IMR-90 (cell line): ENCODE results near the gene CCNB1. TPM values are rescaled to one million over a fixed set of nuclear protein-coding genes. Genes with fewer than 3 reads are reported as not detected.
"Not testable (repeated sequence)": the region's sequence is repeated elsewhere in the genome, so short reads cannot be mapped to it uniquely, and the experiment has no call there.

Source experiments
- ATAC-seq: fragments of 200-7000 bp; cut with Tn5 transposase; 2 replicates; pipeline ENCODE4 v1.9.1; 2020; ENCODE audit warnings: low read depth, mild to moderate bottlenecking, moderate library complexity
- BruUV-seq: library from RNA; stranded (reverse); fragments of 400-500 nt; replicated peaks from 2 replicates; lab custom pipeline; 2021; lab: Mats Ljungman, UMichigan
- CTCF ChIA-PET: fragments of 300-600 bp; formaldehyde crosslinking; extraction: SDS; loops from one replicate; lab custom pipeline; 2021; ENCODE audit warnings: antibody characterized with exemption; lab: Yijun Ruan, JAX
- POLR2A ChIA-PET: fragments of 300-600 bp; sonication (Branson Sonifier 250); formaldehyde crosslinking; loops from one replicate; lab custom pipeline; 2022; ENCODE audit warnings: antibody characterized with exemption; ENCODE audit not compliant: unreplicated experiment; lab: Charles Lee
- DNase-seq: peaks from one replicate; pipeline ENCODE4 v3.0.0; 2013
- H2AFZ ChIP-seq: replicated peaks from 2 replicates; pipeline ENCODE3; 2013; ENCODE audit warnings: low read length, mild to moderate bottlenecking; ENCODE audit not compliant: poor library complexity
- H2AK5ac ChIP-seq: 2 replicates; pipeline ENCODE4 v1.6.1; 2013; ENCODE audit warnings: low read depth, low read length, inconsistent platforms
- H2AK9ac ChIP-seq: replicated peaks from 2 replicates; pipeline ENCODE3; 2013; ENCODE audit warnings: mild to moderate bottlenecking, low read depth, low read length, moderate library complexity; ENCODE audit not compliant: poor library complexity
- H2BK120ac ChIP-seq: 2 replicates; pipeline ENCODE4 v1.6.1; 2013; ENCODE audit warnings: low read depth, low read length, inconsistent platforms
- H2BK15ac ChIP-seq: 3 replicates; pipeline ENCODE4 v1.6.1; 2013; ENCODE audit warnings: low read depth, low read length, inconsistent platforms
- H2BK20ac ChIP-seq: 2 replicates; pipeline ENCODE4 v1.6.1; 2013; ENCODE audit warnings: low read depth, mild to moderate bottlenecking, inconsistent platforms, low read length, moderate library complexity
- H2BK5ac ChIP-seq: 2 replicates; pipeline ENCODE4 v1.6.1; 2013; ENCODE audit warnings: mild to moderate bottlenecking, low read depth, low read length, inconsistent platforms; ENCODE audit not compliant: poor library complexity, severe bottlenecking
- H3K14ac ChIP-seq: replicated peaks from 2 replicates; pipeline ENCODE4 v1.6.1; 2013; ENCODE audit warnings: low read depth, low read length, inconsistent platforms
- H3K18ac ChIP-seq: 2 replicates; pipeline ENCODE4 v1.6.1; 2013; ENCODE audit warnings: low read depth, low read length, control low read depth
- H3K23ac ChIP-seq: 2 replicates; pipeline ENCODE4 v1.6.1; 2013; ENCODE audit warnings: low read depth, low read length, inconsistent platforms
- H3K27ac ChIP-seq: 2 replicates; pipeline ENCODE4 v1.5.1; 2013; ENCODE audit warnings: mild to moderate bottlenecking, control low read depth, low read length; ENCODE audit not compliant: insufficient read depth
- H3K27me3 ChIP-seq: 2 replicates; pipeline ENCODE4 v1.6.1; 2013; ENCODE audit warnings: low read length; ENCODE audit not compliant: control insufficient read depth, insufficient read depth
- H3K36me3 ChIP-seq: 2 replicates; pipeline ENCODE4 v1.6.1; 2013; ENCODE audit warnings: low read length, mixed read lengths; ENCODE audit not compliant: control insufficient read depth, insufficient read depth
- H3K4ac ChIP-seq: 2 replicates; pipeline ENCODE4 v1.6.1; 2013; ENCODE audit warnings: low read depth, low read length, inconsistent platforms
- H3K4me1 ChIP-seq: 2 replicates; pipeline ENCODE4 v1.6.1; 2013; ENCODE audit warnings: low read length, mixed read lengths; ENCODE audit not compliant: control insufficient read depth, insufficient read depth
- H3K4me2 ChIP-seq: 2 replicates; pipeline ENCODE4 v1.6.1; 2013; ENCODE audit warnings: low read depth, mild to moderate bottlenecking, control low read depth, low read length, moderate library complexity
- H3K4me3 ChIP-seq: 2 replicates; pipeline ENCODE4 v1.5.1; 2013; ENCODE audit warnings: low read depth, mild to moderate bottlenecking, control low read depth, low read length, moderate library complexity; ENCODE audit not compliant: insufficient read depth
- H3K56ac ChIP-seq: 2 replicates; pipeline ENCODE4 v1.6.1; 2013; ENCODE audit warnings: low read length, inconsistent platforms; ENCODE audit not compliant: insufficient read depth; ENCODE audit errors: extremely low read depth
- H3K79me1 ChIP-seq, 2 experiments: 2 replicates each; pipeline ENCODE4 v1.6.1; 2013; ENCODE audit warnings: low read length in 2 of 2, inconsistent platforms in 1 of 2, low read depth in 1 of 2
- H3K9ac ChIP-seq: 2 replicates; pipeline ENCODE4 v1.6.1; 2013; ENCODE audit warnings: low read depth, low read length, control low read depth
- H3K9me1 ChIP-seq: 2 replicates; pipeline ENCODE4 v1.6.1; 2013; ENCODE audit warnings: low read length, inconsistent platforms; ENCODE audit not compliant: insufficient read depth
- H3K9me3 ChIP-seq: 2 replicates; pipeline ENCODE4 v1.6.1; 2013; ENCODE audit warnings: low read length; ENCODE audit not compliant: control insufficient read depth, insufficient read depth
- H4K20me1 ChIP-seq: 2 replicates; pipeline ENCODE4 v1.6.1; 2013; ENCODE audit warnings: low read length, inconsistent platforms; ENCODE audit not compliant: insufficient read depth
- H4K5ac ChIP-seq: 2 replicates; pipeline ENCODE4 v1.6.1; 2013; ENCODE audit warnings: mild to moderate bottlenecking, low read depth, low read length, control low read depth
- H4K8ac ChIP-seq, 2 experiments: 2 replicates each; pipeline ENCODE4 v1.6.1; 2013; ENCODE audit warnings: low read depth in 2 of 2, low read length in 2 of 2, control low read depth in 1 of 2, inconsistent platforms in 1 of 2
- H4K91ac ChIP-seq: 2 replicates; pipeline ENCODE4 v1.6.1; 2013; ENCODE audit warnings: low read depth, low read length, inconsistent platforms; ENCODE audit not compliant: insufficient read depth
- WGBS, 2 experiments: methylation state at CpG; one replicate each; pipeline versions ENCODE4 v1.1.5 to v1.1.7; 2013; ENCODE audit warnings: missing lambda C conversion rate in 2 of 2; ENCODE audit not compliant: insufficient read length in 1 of 2; ENCODE audit errors: extremely low coverage in 2 of 2; 5-methylcytosine and 5-hydroxymethylcytosine counted together
- dilution Hi-C: fragments of 300-500 bp; cut with HindIII; formaldehyde crosslinking; loops from one replicate; pipeline ENCODE4 v1.14.3; 2018; ENCODE audit warnings: low sequenced_read_pairs; ENCODE audit not compliant: unreplicated experiment
- in situ Hi-C: fragments of 300-500 bp; cut with MboI; formaldehyde crosslinking; loops from 3 replicates; pipeline ENCODE4 v1.14.3; 2019; ENCODE audit warnings: low sequenced_read_pairs, inconsistent platforms, mixed read lengths
- intact Hi-C: fragments of 100-400 bp; cut with micrococcal nuclease; formaldehyde crosslinking; loops from 2 replicates; pipeline ENCODE4 v1.10.0; 2022
- polyA plus RNA-seq, 3 experiments: library from polyadenylated mRNA; depleted of rRNA; stranded (reverse); fragments of >200 nt; gene quantifications; 2 replicates each; pipeline ENCODE4 v1.2.3, GENCODE V29; 2012; ENCODE audit warnings: low replicate concordance in 1 of 3
- total RNA-seq: library from RNA; depleted of rRNA; stranded (reverse); fragments of >200 nt; gene quantifications from 2 replicates; pipeline ENCODE4 v1.2.3, GENCODE V29; 2012

CCNB1 gene
- total and polyA plus RNA-seq, 2 of the 4 experiments (the other 2 are of a cell fraction) = 83.3 to 160 TPM

GRCh38 chr5:69148576-69148975 is 18.4 kb upstream of the CCNB1 start:
- POLR2A ChIA-PET, intact Hi-C loops, H3K4me1 ChIP-seq, H3K9me3 ChIP-seq, H2BK5ac ChIP-seq, H4K20me1 ChIP-seq, ATAC-seq, H3K4me2 ChIP-seq, dilution Hi-C loops, BruUV-seq, CTCF ChIA-PET, H4K5ac ChIP-seq, H2AK5ac ChIP-seq, H3K14ac ChIP-seq, H3K4me3 ChIP-seq, H2BK120ac ChIP-seq, H2BK15ac ChIP-seq, in situ Hi-C loops, H3K23ac ChIP-seq, H4K8ac ChIP-seq, H2BK20ac ChIP-seq, H2AK9ac ChIP-seq, H3K79me1 ChIP-seq, H3K56ac ChIP-seq, H4K91ac ChIP-seq, H3K27me3 ChIP-seq, H3K18ac ChIP-seq, H2AFZ ChIP-seq, DNase-seq, H3K27ac ChIP-seq, H3K4ac ChIP-seq, H3K9ac ChIP-seq, H3K9me1 ChIP-seq, H3K36me3 ChIP-seq: not testable (repeated sequence)
- WGBS, 2 experiments = no CpG with 5 or more reads among the region's 7 CpGs
